HG03196 (cell line): ENCODE data around the gene ADGRB3.
"Not testable (repeated sequence)": the region's sequence is repeated elsewhere in the genome, so short reads cannot be mapped to it uniquely, and the experiment has no call there.

Experiments
- ATAC-seq: cut with Tn5 transposase; IDR thresholded peaks from one replicate; pipeline ENCODE4 v1.9.1; 2021; ENCODE audit not compliant: unreplicated experiment

Gene ADGRB3

DNA sequence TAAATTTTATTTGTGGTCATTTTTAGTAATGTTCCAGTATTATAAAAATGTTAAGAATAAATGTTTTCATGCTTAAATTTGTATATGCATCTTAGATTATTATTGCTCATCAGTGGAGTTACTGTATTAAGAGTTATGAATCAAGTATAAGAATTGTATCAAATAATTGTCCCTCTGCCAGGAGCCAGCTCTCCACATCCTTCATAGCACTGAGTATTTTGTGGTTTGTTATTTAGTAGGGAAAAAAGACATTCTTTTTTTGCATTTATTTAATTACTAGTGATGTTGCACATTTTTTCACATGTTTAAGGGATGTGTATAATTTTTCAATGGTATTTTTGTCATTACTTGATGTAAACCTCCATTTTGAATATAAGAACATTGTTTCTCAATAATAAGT, 102.0 kb downstream of the ADGRB3 start:
- ATAC-seq = no peak

GRCh38 chr6:68738039-68738438, 103.0 kb downstream of the ADGRB3 start:
- ATAC-seq = no peak

GRCh38 chr6:68740828-68741500, 105.9 kb downstream of the ADGRB3 start:
- no peak for ATAC-seq

DNA sequence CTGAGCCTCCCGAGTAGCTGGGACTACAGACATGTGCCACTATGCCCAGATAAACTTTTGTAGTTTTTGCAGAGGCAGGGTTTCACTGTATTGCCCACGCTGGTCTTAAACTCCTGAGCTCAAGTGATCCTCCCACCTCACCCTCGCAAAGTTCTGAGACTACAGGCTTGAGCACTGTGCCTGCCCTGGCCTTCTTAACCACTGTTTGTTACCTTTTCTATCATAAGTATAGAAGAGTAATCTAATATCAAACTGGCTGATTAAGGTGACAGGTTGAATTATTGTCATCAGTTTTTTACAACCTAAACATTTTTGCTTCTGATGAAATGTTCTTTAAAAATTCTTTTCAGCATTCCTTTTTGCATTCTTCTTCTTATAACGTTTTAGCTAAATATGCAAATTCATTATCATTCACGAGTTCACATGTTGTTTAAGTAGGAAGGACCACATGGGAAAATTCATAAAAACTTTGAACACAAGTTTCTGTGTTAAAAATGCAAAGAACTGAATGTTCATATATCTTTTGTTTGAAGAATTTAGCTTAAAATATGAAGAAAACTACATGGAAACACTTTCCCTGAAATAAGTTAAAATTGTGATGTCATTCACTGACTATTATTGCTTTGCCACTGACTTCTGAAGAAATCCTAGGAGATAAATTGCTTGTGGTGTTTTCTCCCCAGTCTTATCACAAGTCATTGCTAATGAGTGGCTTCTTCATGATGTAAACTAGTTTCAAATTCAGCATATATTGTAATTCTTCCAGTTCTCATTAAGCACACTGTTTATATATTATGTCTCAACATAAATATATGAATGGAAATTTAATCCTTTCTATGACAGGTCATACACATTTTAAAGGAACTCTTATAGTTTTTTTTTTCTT, 106.7 kb downstream of the ADGRB3 start:
- no peak for ATAC-seq

GRCh38 chr6:68743099-68743498, 108.0 kb downstream of the ADGRB3 start:
- no peak for ATAC-seq

DNA sequence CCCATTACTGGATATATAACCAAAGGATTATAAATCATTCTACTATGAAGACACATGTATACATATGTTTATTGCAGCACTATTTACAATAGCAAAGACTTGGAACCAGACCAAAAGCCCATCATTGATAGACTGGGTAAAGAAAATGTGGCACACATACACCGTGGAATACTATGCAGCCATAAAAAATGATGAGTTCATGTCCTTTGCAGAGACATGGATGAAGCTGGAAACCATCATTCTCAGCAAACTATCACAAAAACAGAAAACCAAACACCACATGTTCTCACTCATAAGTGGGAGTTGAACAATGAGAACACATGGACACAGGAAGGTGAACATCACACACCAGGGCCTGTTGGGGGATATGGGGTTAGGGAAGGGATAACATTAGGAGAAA, 109.3 kb downstream of the ADGRB3 start:
- not testable (repeated sequence) for ATAC-seq

GRCh38 chr6:68746376-68746775, 111.3 kb downstream of the ADGRB3 start:
- no peak for ATAC-seq

DNA sequence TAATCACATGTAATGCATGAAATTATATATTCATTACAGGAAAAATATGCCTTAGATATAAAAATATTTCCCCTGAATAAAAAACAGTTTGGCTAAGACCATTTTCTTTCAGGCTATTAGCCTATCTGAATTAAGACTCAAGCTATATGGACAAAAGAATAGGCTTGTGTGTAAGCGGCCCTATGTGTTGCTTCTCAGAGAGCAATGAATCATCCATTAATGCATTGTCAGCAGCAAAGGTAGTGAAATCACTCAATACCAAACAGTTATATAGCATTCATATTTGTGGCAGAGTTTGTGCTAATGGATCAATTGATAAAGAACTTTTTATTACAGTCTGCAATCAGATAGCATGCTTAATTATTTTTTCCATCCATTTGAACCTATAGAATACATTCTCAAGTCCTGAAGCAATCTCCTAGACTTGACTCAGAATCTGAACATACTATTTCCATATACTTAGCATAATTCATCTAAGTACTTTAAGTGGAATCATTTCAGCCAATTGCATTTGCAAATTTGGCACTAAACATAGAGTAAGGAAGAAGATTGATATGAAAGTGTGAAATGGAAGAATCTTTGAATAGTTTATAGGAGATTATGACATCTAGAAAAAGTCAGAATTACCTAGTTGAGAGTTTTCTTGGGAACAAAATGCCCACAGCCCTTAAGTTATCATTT, 112.2 kb downstream of the ADGRB3 start:
- no peak for ATAC-seq

DNA sequence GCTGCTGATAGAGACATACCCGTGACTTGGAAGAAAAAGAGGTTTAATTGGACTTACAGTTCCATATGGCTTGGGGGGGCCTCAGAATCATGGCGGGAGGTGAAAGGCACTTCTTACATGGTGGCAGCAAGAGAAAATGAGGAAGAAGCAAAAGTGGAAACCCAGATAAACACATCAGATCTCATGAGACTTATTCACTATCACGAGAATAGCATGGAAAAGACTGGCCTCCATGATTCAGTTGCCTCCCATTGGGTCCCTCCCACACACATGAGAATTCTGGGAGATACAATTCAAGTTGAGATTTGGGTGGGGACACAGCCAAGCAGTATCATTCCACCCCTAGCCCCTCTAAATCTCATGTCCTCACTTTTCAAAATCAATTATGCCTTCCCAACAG, 112.8 kb downstream of the ADGRB3 start:
- ATAC-seq = not testable (repeated sequence)

GRCh38 chr6:68754681-68755213, 119.7 kb downstream of the ADGRB3 start:
- ATAC-seq = no peak

- no peak for ATAC-seq
Observed at GRCh38 chr6:68756454-68757375, 121.6 kb downstream of the ADGRB3 start.

- no peak for ATAC-seq
Observed at GRCh38 chr6:68757821-68758220, 122.7 kb downstream of the ADGRB3 start.

- ATAC-seq = no peak
Observed at GRCh38 chr6:68758559-68758958, 123.5 kb downstream of the ADGRB3 start.

GRCh38 chr6:68760485-68760884, 125.4 kb downstream of the ADGRB3 start:
- ATAC-seq = no peak

GRCh38 chr6:68760941-68761676, 126.0 kb downstream of the ADGRB3 start:
- ATAC-seq = no peak

DNA sequence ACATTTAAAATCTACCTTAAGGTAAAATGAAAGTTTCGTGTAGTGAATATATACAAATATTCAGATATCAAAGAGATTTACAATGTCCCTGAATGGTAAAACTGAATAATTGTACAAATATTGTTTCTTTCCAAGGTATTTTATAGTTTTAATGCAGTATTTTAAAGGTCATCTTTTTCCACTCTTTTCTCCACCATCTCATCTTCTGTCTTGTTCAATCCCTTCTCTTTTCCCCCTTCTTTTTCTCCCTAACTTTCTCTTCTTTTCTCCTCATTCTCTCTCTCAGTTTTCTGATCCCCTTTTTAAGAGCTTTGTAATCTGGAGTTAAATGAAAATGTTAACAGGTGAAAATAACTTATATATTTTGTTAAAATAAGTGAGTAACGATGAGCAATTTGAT, 126.9 kb downstream of the ADGRB3 start:
- ATAC-seq = no peak

- no peak for ATAC-seq
Observed at GRCh38 chr6:68771426-68771825, 136.3 kb downstream of the ADGRB3 start.

DNA sequence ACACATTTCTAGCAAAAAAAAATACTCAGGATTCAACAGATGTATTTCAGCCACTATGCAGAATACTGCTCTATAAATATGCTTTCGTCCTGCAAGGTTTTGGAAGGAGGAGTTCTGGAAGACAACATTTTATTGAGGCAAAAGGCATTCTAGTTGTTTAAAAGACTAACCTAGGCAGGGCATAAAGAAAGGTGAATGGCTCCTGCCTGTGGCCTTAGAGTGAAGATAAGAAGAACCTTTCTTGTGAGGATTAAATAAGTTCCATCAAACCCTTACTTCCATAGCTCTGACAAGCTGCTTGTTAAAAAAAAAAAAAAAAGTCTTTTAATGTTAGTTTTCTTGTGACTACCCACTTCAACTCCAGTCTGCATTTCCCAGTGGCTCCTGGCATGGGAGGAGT, 139.8 kb downstream of the ADGRB3 start:
- no peak for ATAC-seq

DNA sequence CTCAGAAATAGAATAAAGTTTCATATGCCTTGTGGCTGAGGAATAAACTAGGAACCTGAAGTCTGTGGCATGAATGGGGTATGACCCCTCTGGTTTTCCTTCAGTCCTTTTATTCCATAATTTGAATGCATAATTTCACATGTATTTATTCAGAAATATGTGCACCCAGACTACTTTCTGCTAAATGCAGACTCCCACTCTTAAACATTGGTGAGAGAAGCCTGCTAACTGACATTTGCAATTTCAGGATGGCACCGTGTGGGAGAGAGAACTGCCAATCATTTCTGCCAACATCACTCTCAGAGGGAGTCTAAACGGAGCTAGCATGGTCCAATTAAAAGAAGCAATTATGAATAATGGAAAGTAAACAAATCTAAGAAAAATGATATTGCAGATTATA, 141.3 kb downstream of the ADGRB3 start:
- no peak for ATAC-seq

DNA sequence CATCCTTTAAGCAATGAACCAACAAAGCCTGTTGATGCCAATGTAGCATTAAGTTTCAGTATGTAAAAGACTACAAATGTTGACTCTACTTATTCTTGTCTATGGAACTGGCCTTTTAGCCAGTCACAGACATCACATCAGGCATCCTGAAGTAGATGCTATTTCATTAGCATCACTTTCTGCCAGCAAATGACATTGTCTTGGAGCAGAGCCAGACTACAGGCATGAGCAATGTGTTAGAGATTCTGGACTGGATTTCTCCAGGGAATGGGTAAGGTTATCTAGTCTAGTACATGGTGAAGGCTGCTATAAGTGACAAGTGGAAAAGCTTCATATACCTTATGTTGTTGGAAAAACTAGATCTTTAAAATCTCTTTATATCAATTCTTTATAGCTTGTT, 142.9 kb downstream of the ADGRB3 start:
- ATAC-seq = no peak
